Right lobe of liver (tissue), 6 donors: ENCODE data around the gene SKIDA1. TPM values are rescaled to one million over a fixed set of nuclear protein-coding genes. Genes with fewer than 3 reads are reported as not detected.

Experiments
- ATAC-seq, 4 donors: fragments of 200-7000 bp; cut with Tn5 transposase; one replicate each; pipeline ENCODE4 v1.9.1; 2020; ENCODE audit warnings: mild to moderate bottlenecking in 4 of 4, moderate library complexity in 4 of 4
- DNase-seq, 3 donors: peaks; one replicate each; pipeline ENCODE4 v3.0.0-alpha.2; 2020
- H3K27ac ChIP-seq, 3 donors: fragments of 200-600 bp; one replicate each; pipeline ENCODE4 v1.8.0; 2022
- H3K27me3 ChIP-seq, 2 donors: fragments of 200-600 bp; one replicate each; pipeline ENCODE4 v1.8.0; 2022
- H3K36me3 ChIP-seq, 4 donors: fragments of 200-600 bp; sonication (generic) in 1 of 4; one replicate each; pipeline versions ENCODE4 v1.5.1 to v1.8.0; 2017 to 2022; ENCODE audit warnings: control low read depth in 1 of 4
- H3K4me1 ChIP-seq, 4 donors: fragments of 200-600 bp; sonication (generic) in 1 of 4; one replicate each; pipeline versions ENCODE4 v1.5.1 to v1.8.0; 2017 to 2022; ENCODE audit warnings: control low read depth in 1 of 4
- H3K4me3 ChIP-seq, 3 donors: fragments of 200-600 bp; one replicate each; pipeline ENCODE4 v1.8.0; 2022
- H3K9me3 ChIP-seq, 4 donors: fragments of 200-600 bp; sonication (generic) in 1 of 4; one replicate each; pipeline versions ENCODE4 v1.5.1 to v1.8.0; 2017 to 2022; ENCODE audit warnings: control low read depth in 1 of 4
- POLR2A ChIP-seq: fragments of 450-650 bp; IDR thresholded peaks from one replicate; pipeline ENCODE4 v1.6.1; 2017; ENCODE audit warnings: antibody characterized with exemption, mild to moderate bottlenecking
- WGBS: methylation state at CpG from one replicate; pipeline ENCODE4 v1.1.6; 2018; ENCODE audit warnings: low coverage, low lambda C conversion rate; ENCODE audit not compliant: insufficient coverage; ENCODE audit errors: missing lambda C conversion rate; 5-methylcytosine and 5-hydroxymethylcytosine counted together
- intact Hi-C, 2 donors: fragments of 100-400 bp; cut with DNase I; formaldehyde crosslinking; loops; one replicate each; pipeline versions ENCODE4 v1.11.2 to v1.14.1; 2022
- total RNA-seq, 6 experiments: library from RNA; depleted of rRNA in 2 of 6; stranded (reverse); fragments of >200 nt in 2 of 6; fragmentation: NEBNext Ultra II Directional in 3 of 6; extraction: Animal tissue kit (Norgen Biotek cat#: 25700) in 3 of 6; gene quantifications; one replicate each; pipeline versions ENCODE4 v1.1.0 to v1.2.4, GENCODE V29; 2016 to 2023
- TF ChIP-seq, protein P1 (sequence below), 4 donors: fragments of 200-600 bp in 3 of 4; fragments of 450-650 bp in 1 of 4; IDR thresholded peaks; one replicate each; pipeline versions ENCODE4 v1.5.1 to v1.8.0; 2016 to 2022; ENCODE audit warnings: antibody characterized with exemption in 4 of 4, mild to moderate bottlenecking in 2 of 4
- donor health status: DM: no; HTN: yes; CAD: no.
- donor health status: DM: no; HTN: no; CAD: no.
- donor health status: DM: no; HTN: no; CAD: no.
- donor health status: DM: no; HTN: yes; CAD: no.
- donor health status: DM: no; HTN: yes; CAD: no.

Gene SKIDA1
- total RNA-seq, 6 experiments from 2014 or later = 0.31 to 3.9 (median 2.1) TPM

DNA sequence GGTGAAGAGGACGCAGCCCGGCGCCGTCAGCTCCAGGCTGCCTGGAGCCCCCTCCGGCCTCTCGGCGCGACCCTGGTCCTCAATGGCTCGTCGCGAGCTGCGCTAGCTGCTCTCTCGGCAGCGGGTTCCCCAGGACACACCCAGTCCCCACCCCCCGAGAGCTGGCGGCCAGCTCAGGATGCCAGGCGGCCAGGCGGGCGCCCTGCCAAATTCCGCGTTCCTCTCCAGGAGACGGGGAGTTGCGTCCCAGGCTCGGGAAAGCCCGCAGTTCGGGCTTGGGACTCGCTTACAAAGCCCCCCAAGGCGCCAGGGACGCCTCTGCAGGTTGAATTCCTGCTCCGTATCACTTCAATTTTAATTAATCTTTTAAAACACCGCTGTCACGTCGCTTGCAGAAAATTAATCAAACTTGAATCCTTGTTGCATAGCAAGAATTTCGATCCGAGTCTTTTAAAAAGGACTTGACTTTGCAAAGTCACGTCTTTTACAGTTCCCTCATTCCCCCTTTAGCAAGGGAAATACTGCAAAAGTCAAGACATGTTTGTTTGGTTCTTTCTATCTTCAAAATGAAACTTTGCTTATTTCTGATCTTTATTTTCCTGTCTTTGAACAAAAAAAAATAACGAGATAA is 28.2 kb downstream of the SKIDA1 start:
- Histone ChIP-seq H3K9me3 (no peaks in the 10 kb centered on the region), H3K4me1 (peaks cover 0 to 38% (median 3%) of the 10 kb centered on the region in 4 donors), H3K36me3 (no peaks in the 10 kb centered on the region), H3K27me3 (no peaks in the 10 kb centered on the region), H3K27ac (peak overlapping the region in 2 of 3 donors; percentile 64 to 73), H3K4me3 (peak overlapping the region; percentile 80 to 88 (median 85))
- 2% methylated on average over 10 of the region's 37 CpGs for WGBS
- intact Hi-C loops = loop anchor here in 1 of 2 donors (10.0 kb wide), 1 partner anchor 458 kb away; no protein-coding TSS in a partner anchor
- DNase-seq = peak; percentile 98 to 99 (median 98)
- no peak for TF ChIP-seq POLR2A
- TF ChIP-seq, protein P1, sequence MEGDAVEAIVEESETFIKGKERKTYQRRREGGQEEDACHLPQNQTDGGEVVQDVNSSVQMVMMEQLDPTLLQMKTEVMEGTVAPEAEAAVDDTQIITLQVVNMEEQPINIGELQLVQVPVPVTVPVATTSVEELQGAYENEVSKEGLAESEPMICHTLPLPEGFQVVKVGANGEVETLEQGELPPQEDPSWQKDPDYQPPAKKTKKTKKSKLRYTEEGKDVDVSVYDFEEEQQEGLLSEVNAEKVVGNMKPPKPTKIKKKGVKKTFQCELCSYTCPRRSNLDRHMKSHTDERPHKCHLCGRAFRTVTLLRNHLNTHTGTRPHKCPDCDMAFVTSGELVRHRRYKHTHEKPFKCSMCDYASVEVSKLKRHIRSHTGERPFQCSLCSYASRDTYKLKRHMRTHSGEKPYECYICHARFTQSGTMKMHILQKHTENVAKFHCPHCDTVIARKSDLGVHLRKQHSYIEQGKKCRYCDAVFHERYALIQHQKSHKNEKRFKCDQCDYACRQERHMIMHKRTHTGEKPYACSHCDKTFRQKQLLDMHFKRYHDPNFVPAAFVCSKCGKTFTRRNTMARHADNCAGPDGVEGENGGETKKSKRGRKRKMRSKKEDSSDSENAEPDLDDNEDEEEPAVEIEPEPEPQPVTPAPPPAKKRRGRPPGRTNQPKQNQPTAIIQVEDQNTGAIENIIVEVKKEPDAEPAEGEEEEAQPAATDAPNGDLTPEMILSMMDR (IDR thresholded peaks at IDR 0.05) = no peak
- peak; percentile 54 to 71 (median 62) for ATAC-seq

DNA sequence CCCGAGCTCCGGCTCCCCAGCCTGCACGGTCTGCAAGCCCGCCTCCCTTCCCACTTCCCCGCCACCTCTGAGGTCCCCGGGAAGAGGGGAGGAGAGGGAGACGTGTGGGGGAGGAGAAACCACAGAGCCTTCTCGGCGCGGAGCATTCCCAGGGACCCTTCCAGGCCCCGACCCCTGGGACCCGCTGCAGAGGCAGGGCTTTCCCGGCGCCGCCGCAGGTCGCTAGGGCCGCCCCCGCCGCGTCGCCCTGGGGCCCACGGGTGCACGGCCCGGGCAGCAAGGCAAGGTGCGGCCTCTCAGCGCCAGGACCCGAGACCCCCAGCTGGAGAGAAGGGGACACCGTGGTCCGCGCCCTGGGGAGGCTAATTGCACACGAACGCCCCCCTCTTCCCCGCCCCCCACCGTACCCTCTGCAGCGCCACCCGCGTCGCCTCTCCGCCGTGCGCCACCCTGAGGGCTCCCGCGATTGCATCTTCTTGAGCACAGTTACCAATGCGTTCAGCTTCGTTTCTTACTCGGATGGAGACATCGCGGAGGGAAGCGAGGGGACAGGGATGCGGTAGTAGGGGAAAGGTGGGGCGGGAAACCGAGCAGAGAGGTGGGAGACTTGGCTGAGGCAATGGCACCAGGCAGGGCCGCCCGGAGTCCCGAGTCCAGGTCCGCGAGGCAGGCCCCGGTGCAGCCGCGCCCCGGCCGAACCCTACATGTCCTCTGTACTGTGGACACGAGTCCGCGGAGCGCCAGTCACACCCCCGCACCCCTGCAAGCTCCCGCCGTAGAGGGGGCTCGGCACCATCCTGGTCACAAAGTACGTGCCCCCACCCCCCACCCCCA is 28.9 kb downstream of the SKIDA1 start:
- TF ChIP-seq, protein P1 (IDR thresholded peaks at IDR 0.05) = peak in 3 of 4 donors; percentile 20 to 28 (median 26)
- no peak for TF ChIP-seq POLR2A
- peak overlapping the region; percentile 64 to 73 (median 66) for H3K27ac ChIP-seq
- intact Hi-C loops = loop anchor here in 1 of 2 donors (10.0 kb wide), 1 partner anchor 458 kb away; no protein-coding TSS in a partner anchor

DNA sequence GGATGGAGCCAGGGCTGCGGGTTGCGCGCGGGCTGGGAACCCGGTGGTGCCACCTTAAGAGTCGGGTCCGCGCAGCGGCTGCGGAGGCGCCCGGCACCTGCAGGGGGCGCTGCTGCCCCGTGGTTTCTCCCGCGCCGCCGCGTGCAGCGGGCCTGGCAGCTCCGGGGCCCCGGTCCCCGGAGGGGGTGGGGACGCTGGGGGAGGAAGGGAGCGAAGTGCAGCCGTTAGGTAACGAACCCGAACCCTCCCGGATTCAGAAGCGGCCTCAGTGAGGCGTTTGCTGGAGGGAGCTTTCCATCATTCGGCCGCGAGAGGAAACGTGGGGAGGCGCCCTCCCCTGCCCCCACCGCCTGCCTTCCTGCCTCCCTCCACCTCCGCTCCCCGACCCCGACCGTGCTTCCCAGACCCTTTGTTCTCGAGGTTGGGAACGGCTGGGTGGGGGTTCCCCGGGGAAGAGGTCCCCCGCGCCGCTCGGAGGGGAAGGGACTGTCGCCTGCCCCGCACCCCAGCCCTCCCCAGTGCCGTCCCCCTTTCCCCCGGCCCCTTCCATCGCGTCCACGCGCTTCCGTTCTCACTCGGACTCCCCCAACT is 29.6 kb downstream of the SKIDA1 start:
- no peaks in the 10 kb centered on the region for H3K36me3 ChIP-seq
- peak overlapping the region; percentile 80 to 88 (median 85) for H3K4me3 ChIP-seq
- peaks cover 0 to 29% (median 3%) of the 10 kb centered on the region in 4 donors for H3K4me1 ChIP-seq
- H3K27ac ChIP-seq = peak overlapping the region; percentile 64 to 73 (median 66)
- no peaks in the 10 kb centered on the region for H3K9me3 ChIP-seq
- WGBS = 0% methylated on average over 11 of the region's 58 CpGs
- TF ChIP-seq, protein P1 (IDR thresholded peaks at IDR 0.05) = peak; percentile 99 to 100 (median 99)
- TF ChIP-seq POLR2A = peak; percentile 59
- peak; percentile 91 to 95 (median 93) for DNase-seq
- H3K27me3 ChIP-seq = no peaks in the 10 kb centered on the region
- intact Hi-C loops = loop anchor here in 1 of 2 donors (10.0 kb wide), 1 partner anchor 459 kb away; no protein-coding TSS in a partner anchor
- peak; percentile 76 to 86 (median 78) for ATAC-seq

More for the DNA sequence above, 28.9 kb downstream of the SKIDA1 start:
- H3K36me3 ChIP-seq = no peaks in the 10 kb centered on the region
- 1% methylated on average over 18 of the region's 72 CpGs for WGBS
- no peaks in the 10 kb centered on the region for H3K9me3 ChIP-seq
- H3K4me1 ChIP-seq = peaks cover 0 to 33% (median 3%) of the 10 kb centered on the region in 4 donors
- H3K27me3 ChIP-seq = no peaks in the 10 kb centered on the region
- peak overlapping the region; percentile 80 to 88 (median 85) for H3K4me3 ChIP-seq
- DNase-seq (peak; percentile 74 to 88 (median 82)), ATAC-seq (peak; percentile 37 to 61 (median 49))
